BE2C (cell line): ENCODE data around the gene CCDC198.

ENCODE experiments used
- DNase-seq: peaks from one replicate; pipeline ENCODE4 v3.0.0-alpha.2; 2020
- H3K27me3 ChIP-seq: fragments of 250-450 bp; sonication (Bioruptor Pico); 2 replicates; pipeline ENCODE4 v1.5.1; 2020; ENCODE audit warnings: mild to moderate bottlenecking
- H3K36me3 ChIP-seq: fragments of 250-450 bp; sonication (Bioruptor Pico); 2 replicates; pipeline ENCODE4 v1.5.1; 2020; ENCODE audit warnings: mild to moderate bottlenecking
- H3K4me1 ChIP-seq: fragments of 250-450 bp; sonication (Bioruptor Pico); 2 replicates; pipeline ENCODE4 v1.5.1; 2020
- H3K4me3 ChIP-seq: 2 replicates; pipeline ENCODE4 v1.5.1; 2011; ENCODE audit warnings: low read depth, low read length
- H3K9me3 ChIP-seq: fragments of 250-450 bp; sonication (Bioruptor Pico); 2 replicates; pipeline ENCODE4 v1.5.1; 2020
- TF ChIP-seq, protein P1 (sequence below): IDR thresholded peaks from 2 replicates; pipeline ENCODE4 v1.5.1; 2012; ENCODE audit warnings: mild to moderate bottlenecking, low read depth, low read length

CCDC198 gene

DNA sequence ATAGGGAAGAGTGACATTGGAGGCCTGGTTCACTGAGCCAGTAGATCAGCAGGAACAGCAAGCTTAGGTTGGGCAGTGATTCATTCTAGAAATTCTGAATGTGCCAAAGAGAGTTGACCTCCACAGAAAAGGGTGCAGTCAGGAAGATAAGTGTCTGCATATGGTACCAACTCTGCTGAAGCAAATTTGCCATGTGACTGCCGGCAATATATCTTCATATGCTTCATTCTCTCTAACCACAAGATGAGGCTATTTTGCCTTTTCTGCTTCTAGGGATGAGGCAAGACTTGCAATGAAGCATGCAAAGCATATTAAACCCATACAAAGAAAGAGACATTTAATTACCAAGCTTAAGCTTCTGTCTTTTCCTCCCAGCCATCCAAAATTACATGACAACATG is 13.6 kb downstream of the CCDC198 start:
- no peaks in the 10 kb centered on the region for H3K9me3 ChIP-seq
- no peak overlapping the region for H3K4me3 ChIP-seq
- H3K4me1 ChIP-seq: no peaks in the 10 kb centered on the region
- DNase-seq: no peak
- TF ChIP-seq, protein P1, sequence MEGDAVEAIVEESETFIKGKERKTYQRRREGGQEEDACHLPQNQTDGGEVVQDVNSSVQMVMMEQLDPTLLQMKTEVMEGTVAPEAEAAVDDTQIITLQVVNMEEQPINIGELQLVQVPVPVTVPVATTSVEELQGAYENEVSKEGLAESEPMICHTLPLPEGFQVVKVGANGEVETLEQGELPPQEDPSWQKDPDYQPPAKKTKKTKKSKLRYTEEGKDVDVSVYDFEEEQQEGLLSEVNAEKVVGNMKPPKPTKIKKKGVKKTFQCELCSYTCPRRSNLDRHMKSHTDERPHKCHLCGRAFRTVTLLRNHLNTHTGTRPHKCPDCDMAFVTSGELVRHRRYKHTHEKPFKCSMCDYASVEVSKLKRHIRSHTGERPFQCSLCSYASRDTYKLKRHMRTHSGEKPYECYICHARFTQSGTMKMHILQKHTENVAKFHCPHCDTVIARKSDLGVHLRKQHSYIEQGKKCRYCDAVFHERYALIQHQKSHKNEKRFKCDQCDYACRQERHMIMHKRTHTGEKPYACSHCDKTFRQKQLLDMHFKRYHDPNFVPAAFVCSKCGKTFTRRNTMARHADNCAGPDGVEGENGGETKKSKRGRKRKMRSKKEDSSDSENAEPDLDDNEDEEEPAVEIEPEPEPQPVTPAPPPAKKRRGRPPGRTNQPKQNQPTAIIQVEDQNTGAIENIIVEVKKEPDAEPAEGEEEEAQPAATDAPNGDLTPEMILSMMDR: no peak
- no peaks in the 10 kb centered on the region for H3K36me3 ChIP-seq
- H3K27me3 ChIP-seq: no peaks in the 10 kb centered on the region; the same call in 1 of the 2 replicates

DNA sequence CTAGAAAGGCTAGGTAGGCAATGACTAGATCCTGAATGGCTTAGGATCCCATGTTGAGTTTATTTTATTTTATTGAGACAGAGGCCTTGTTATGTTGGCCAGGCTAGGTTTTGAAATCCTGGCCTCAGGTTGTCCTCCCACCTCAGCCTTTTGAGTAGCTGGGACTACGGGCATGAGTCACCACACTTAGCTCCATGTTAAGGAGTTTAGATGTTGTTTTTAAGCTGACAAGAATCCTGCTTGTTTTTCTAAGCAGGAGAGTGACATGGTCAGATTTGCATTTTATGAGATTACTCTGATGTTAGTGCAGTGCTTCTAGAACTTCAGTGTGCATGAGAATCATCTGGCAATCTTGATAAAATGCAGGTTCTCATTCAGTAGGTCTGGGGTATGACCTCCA is 14.5 kb downstream of the CCDC198 start:
- TF ChIP-seq, protein P1: no peak
- Histone ChIP-seq H3K4me1 (no peaks in the 10 kb centered on the region), H3K9me3 (no peaks in the 10 kb centered on the region), H3K27me3 (no peaks in the 10 kb centered on the region; the same call in 1 of the 2 replicates), H3K4me3 (no peak overlapping the region), H3K36me3 (no peaks in the 10 kb centered on the region)
- no peak for DNase-seq

DNA sequence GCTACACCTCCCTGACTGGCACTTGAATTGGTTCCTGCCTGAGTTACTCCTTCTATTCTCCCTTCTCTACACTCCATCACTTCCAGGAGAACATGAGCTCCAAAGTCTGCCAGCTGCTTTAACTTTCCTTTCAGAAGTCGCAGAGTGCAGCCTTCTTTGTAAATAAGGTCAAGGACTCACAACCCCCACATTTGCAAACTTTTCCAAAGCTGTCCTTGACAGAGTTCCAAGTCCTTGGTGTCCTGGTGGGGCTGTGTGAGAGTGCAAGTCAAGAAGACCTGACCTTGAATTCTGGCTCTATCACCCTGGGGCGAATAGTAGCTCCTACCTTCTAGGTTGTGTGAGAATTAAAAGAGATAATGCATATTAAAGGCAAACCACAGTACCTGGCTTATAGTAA is 15.6 kb downstream of the CCDC198 start:
- H3K9me3 ChIP-seq: no peaks in the 10 kb centered on the region
- DNase-seq: no peak
- TF ChIP-seq, protein P1: no peak
- H3K36me3 ChIP-seq: no peaks in the 10 kb centered on the region
- no peak overlapping the region for H3K4me3 ChIP-seq
- no peaks in the 10 kb centered on the region; the same call in 1 of the 2 replicates for H3K27me3 ChIP-seq
- H3K4me1 ChIP-seq: no peaks in the 10 kb centered on the region

DNA sequence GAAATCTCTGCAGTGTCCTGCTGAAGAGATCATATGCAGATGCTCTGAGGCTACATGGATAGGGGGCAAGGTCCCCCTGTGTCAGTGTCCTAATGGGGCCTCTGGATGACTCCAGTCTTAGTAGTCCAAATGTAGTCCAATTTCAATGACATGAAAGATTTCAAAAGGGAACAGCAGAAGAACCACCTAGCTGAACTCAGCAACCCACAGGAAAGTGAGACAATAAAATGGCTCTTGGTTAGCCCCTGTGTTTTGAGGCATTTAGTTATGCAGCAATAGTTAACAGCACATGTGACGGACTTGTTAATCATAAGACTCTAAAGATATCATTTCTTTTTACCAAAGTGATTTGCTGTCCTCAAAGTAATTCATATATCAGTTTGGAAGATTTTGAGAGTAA is 22.7 kb downstream of the CCDC198 start:
- TF ChIP-seq, protein P1: no peak

DNA sequence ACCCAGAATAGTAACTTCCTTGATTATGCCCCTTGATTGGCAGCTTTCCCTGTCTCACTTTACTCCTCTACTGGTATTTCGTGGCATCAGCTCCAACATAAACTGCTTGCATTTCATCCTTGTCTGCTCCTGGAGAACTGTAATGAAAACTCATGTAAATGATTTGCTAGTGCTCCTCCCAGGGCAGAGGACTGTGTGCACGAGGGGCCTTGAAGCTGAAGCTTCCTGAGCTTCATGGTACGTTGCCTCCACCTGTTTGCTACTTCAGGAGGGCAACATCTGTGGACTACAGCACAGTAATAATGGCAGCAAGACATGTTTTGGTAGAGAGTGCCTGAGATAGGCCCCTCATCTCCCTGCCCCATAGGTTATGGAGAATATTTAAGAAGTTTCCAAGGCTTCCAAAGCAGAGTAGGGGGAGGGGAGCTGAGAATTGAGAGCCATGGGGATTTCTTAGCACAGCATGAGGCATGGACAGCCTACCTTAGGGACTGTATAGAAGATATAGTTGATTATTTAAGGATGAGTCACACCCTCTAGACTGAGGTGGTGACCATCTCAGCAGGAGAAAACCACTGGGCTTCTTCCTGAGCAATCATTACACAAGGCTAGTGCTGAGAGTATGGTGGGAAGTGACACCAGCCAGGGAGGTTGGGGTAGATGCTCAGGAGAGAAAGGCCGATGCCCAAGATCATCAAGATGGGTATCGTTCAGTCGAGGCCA is 29.5 kb downstream of the CCDC198 start:
- Histone ChIP-seq H3K4me1 (no peaks in the 10 kb centered on the region), H3K36me3 (no peaks in the 10 kb centered on the region), H3K27me3 (no peaks in the 10 kb centered on the region), H3K4me3 (no peak overlapping the region), H3K9me3 (no peaks in the 10 kb centered on the region)
- TF ChIP-seq, protein P1: no peak
- no peak for DNase-seq

More for the DNA sequence above, 22.7 kb downstream of the CCDC198 start:
- no peaks in the 10 kb centered on the region for H3K4me1 ChIP-seq
- H3K36me3 ChIP-seq: no peaks in the 10 kb centered on the region
- no peak overlapping the region for H3K4me3 ChIP-seq
- no peaks in the 10 kb centered on the region for H3K27me3 ChIP-seq
- no peak for DNase-seq
- no peaks in the 10 kb centered on the region for H3K9me3 ChIP-seq

DNA sequence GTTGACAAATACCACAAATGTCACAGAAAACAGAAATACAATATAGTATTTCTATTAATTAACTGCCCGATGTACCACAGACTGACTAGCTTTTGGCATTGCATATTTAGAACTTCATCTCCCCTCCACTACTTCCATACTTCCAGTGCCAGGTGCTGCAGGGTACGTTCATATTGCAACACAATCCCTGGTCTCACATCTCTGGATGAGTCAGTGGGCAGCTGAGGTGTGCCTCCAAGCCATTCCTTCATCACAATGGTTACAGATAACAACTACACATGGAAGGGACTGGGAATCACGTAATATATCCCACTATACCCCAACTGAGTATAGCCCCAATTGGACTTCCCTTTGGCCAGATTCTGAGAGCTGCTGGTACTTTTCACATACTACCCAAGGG is 31.1 kb downstream of the CCDC198 start:
- TF ChIP-seq, protein P1: no peak
- Histone ChIP-seq H3K4me3 (no peak overlapping the region), H3K36me3 (no peaks in the 10 kb centered on the region), H3K27me3 (no peaks in the 10 kb centered on the region), H3K4me1 (no peaks in the 10 kb centered on the region), H3K9me3 (no peaks in the 10 kb centered on the region)
- DNase-seq: no peak
